Esophagus muscularis mucosa (tissue), 4 donors: Measurements from ENCODE around the gene SLCO3A1. TPM values are rescaled to one million over a fixed set of nuclear protein-coding genes. Genes with fewer than 3 reads are reported as not detected.

ENCODE experiments used
- DNase-seq: peaks from one replicate; pipeline ENCODE4 v3.0.0-alpha.2; 2017; ENCODE audit errors: extremely low spot score
- H3K27ac ChIP-seq, 4 donors: fragments of 200-600 bp; sonication (generic); replicated peaks in 1 of 4; 1 replicate in 3 of 4; 2 replicates in 1 of 4; pipeline ENCODE4 v1.5.1; 2016 to 2019; ENCODE audit warnings: mild to moderate bottlenecking in 1 of 4
- H3K27me3 ChIP-seq, 4 donors: fragments of 200-600 bp; sonication (generic); one replicate each; pipeline versions ENCODE4 v1.5.1 to v1.6.0; 2016 to 2019
- H3K36me3 ChIP-seq, 4 donors: fragments of 200-600 bp; sonication (generic); one replicate each; pipeline ENCODE4 v1.5.1; 2016 to 2019
- H3K4me1 ChIP-seq, 4 donors: fragments of 200-600 bp; sonication (generic); one replicate each; pipeline ENCODE4 v1.5.1; 2016 to 2019
- H3K4me3 ChIP-seq, 4 donors: fragments of 200-600 bp; sonication (generic); 1 replicate in 2 of 4; 2 replicates in 2 of 4; pipeline ENCODE4 v1.5.1; 2016 to 2019; ENCODE audit warnings: mild to moderate bottlenecking in 4 of 4, moderate library complexity in 1 of 4
- H3K9me3 ChIP-seq, 4 donors: fragments of 200-600 bp; sonication (generic); 1 replicate in 3 of 4; 2 replicates in 1 of 4; pipeline ENCODE4 v1.5.1; 2016 to 2019
- EP300 ChIP-seq: sonication (generic); formaldehyde crosslinking; IDR thresholded peaks from one replicate; pipeline ENCODE4 v1.6.1; 2017; ENCODE audit warnings: antibody characterized with exemption
- POLR2A ChIP-seq: fragments of 450-650 bp; IDR thresholded peaks from one replicate; pipeline ENCODE4 v1.6.1; 2017; ENCODE audit warnings: antibody characterized with exemption, moderate library complexity, mild to moderate bottlenecking, low read depth
- POLR2AphosphoS5 ChIP-seq, 2 donors: sonication (generic); formaldehyde crosslinking; IDR thresholded peaks; one replicate each; pipeline ENCODE4 v1.6.1; 2017; ENCODE audit warnings: antibody characterized with exemption in 2 of 2
- WGBS: methylation state at CpG from one replicate; pipeline ENCODE4 v1.1.5; 2018; 5-methylcytosine and 5-hydroxymethylcytosine counted together
- intact Hi-C: fragments of 100-400 bp; cut with DNase I; formaldehyde crosslinking; loops from one replicate; pipeline ENCODE4 v1.15.1; 2023
- total RNA-seq, 4 donors: library from RNA; depleted of rRNA; stranded (reverse); fragments of >200 nt; gene quantifications; one replicate each; pipeline versions ENCODE4 v1.1.0 to v1.2.1, GENCODE V29; 2016
- TF ChIP-seq, protein P1 (sequence below), 3 experiments: fragments of 200-600 bp in 2 of 3; fragments of 450-650 bp in 1 of 3; sonication (generic) in 2 of 3; IDR thresholded peaks; one replicate each; pipeline ENCODE4 v1.5.1; 2017 to 2019; ENCODE audit warnings: antibody characterized with exemption in 3 of 3, mild to moderate bottlenecking in 2 of 3, moderate library complexity in 1 of 3

The SLCO3A1 gene
- total RNA-seq, 4 donors from 2014 or later = 5.6 to 17.5 (median 12.3) TPM

DNA sequence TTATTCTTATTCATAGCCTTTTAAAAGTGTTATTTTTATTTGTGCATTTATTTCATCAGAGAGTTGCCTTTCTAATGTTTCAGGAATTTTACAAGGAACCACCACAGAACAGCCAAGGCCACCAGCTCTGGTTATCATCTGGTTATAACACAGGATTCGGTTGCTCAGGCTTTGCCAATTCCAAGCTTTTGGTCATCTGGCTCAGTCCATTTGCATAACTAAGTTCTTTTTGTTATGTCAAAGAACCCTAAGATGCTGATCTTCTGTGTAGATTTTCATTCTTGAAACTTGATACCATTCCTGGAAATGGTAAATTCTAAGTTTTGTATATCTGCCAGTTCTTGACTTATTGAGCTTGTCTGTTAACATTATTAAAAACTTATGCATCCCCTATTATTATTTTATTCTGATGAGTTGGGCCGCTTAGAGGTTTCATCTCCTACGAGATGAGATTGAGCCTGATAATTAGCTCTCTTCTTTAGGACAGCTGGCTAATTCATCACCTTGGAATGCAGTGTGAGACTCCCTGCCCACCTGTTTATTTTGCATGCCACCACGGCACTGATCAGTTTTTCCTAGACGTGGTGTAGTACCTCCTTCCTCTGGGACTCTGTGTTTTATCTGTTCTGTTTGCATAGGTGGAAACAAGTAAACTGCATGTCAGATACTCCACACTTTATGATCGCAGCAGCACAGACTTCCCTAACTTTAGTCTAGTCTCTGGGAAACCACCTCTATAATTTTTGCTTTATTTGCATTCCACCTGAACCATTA, 264.8 kb downstream of the SLCO3A1 start:
- no peaks in the 10 kb centered on the region for H3K27me3 ChIP-seq
- H3K4me1 ChIP-seq = peaks cover 12 to 24% (median 17%) of the 10 kb centered on the region in 4 donors
- TF ChIP-seq POLR2AphosphoS5 (IDR thresholded peaks at IDR 0.05) (no peak), POLR2A (no peak), EP300 (no peak)
- TF ChIP-seq, protein P1, sequence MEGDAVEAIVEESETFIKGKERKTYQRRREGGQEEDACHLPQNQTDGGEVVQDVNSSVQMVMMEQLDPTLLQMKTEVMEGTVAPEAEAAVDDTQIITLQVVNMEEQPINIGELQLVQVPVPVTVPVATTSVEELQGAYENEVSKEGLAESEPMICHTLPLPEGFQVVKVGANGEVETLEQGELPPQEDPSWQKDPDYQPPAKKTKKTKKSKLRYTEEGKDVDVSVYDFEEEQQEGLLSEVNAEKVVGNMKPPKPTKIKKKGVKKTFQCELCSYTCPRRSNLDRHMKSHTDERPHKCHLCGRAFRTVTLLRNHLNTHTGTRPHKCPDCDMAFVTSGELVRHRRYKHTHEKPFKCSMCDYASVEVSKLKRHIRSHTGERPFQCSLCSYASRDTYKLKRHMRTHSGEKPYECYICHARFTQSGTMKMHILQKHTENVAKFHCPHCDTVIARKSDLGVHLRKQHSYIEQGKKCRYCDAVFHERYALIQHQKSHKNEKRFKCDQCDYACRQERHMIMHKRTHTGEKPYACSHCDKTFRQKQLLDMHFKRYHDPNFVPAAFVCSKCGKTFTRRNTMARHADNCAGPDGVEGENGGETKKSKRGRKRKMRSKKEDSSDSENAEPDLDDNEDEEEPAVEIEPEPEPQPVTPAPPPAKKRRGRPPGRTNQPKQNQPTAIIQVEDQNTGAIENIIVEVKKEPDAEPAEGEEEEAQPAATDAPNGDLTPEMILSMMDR (IDR thresholded peaks at IDR 0.05) = no peak
- intact Hi-C loops = no loop called here
- H3K4me3 ChIP-seq = no peak overlapping the region
- peaks cover 0 to 5% (median 0%) of the 10 kb centered on the region in 4 donors for H3K9me3 ChIP-seq
- H3K36me3 ChIP-seq = peaks cover 0 to 27% (median 19%) of the 10 kb centered on the region in 4 donors
- DNase-seq = no peak
- WGBS = 83% methylated on average over 6 of the region's 6 CpGs
- no peak overlapping the region for H3K27ac ChIP-seq

DNA sequence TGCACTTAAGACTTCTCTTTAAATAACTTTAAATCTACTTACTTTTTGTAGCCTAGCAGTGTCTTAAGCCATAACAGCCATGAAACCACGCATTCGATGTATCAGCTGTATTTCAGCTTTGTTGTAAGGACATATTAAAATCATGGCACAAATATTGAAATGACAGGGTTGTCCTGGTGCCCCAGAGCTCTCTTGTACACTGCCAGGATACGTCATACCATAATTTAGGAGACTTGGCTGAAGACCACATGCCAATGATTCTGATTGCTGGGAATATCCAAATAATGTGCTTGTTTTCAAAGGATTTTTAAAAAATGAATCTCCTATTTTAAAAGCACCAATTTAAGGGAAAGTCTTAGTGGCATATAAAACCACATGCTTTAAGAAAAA, 265.4 kb downstream of the SLCO3A1 start:
- Histone ChIP-seq H3K4me1 (peaks cover 12 to 24% (median 17%) of the 10 kb centered on the region in 4 donors), H3K9me3 (peaks cover 0 to 5% (median 0%) of the 10 kb centered on the region in 4 donors), H3K27ac (no peak overlapping the region), H3K4me3 (no peak overlapping the region), H3K36me3 (peaks cover 0 to 24% (median 19%) of the 10 kb centered on the region in 4 donors), H3K27me3 (no peaks in the 10 kb centered on the region)
- no peak for DNase-seq
- WGBS = 97% methylated on average over 3 of the region's 3 CpGs
- TF ChIP-seq POLR2A (no peak), POLR2AphosphoS5 (IDR thresholded peaks at IDR 0.05) (no peak), EP300 (no peak)
- TF ChIP-seq, protein P1 (IDR thresholded peaks at IDR 0.05) = no peak
- intact Hi-C loops = no loop called here

GRCh38 chr15:92120094-92120795, 266.7 kb downstream of the SLCO3A1 start:
- Histone ChIP-seq H3K9me3 (peaks cover 0 to 5% (median 0%) of the 10 kb centered on the region in 4 donors), H3K36me3 (peaks cover 0 to 27% (median 19%) of the 10 kb centered on the region in 4 donors), H3K27ac (no peak overlapping the region), H3K4me1 (peaks cover 12 to 24% (median 17%) of the 10 kb centered on the region in 4 donors), H3K4me3 (no peak overlapping the region), H3K27me3 (no peaks in the 10 kb centered on the region)
- 83% methylated on average over 5 of the region's 6 CpGs for WGBS
- TF ChIP-seq POLR2AphosphoS5 (IDR thresholded peaks at IDR 0.05) (no peak), EP300 (no peak), POLR2A (no peak)
- TF ChIP-seq, protein P1 (IDR thresholded peaks at IDR 0.05) = no peak
- intact Hi-C loops = no loop called here
- no peak for DNase-seq

- H3K9me3 ChIP-seq = peaks cover 0 to 5% (median 0%) of the 10 kb centered on the region in 4 donors
- H3K4me1 ChIP-seq = peaks cover 12 to 24% (median 17%) of the 10 kb centered on the region in 4 donors
- H3K27me3 ChIP-seq = no peaks in the 10 kb centered on the region
- DNase-seq = no peak
- peaks cover 0 to 34% (median 25%) of the 10 kb centered on the region in 4 donors for H3K36me3 ChIP-seq
- no peak overlapping the region for H3K4me3 ChIP-seq
- intact Hi-C loops = no loop called here
- no peak overlapping the region for H3K27ac ChIP-seq
- TF ChIP-seq POLR2A (no peak), EP300 (no peak), POLR2AphosphoS5 (IDR thresholded peaks at IDR 0.05) (no peak)
- TF ChIP-seq, protein P1 (IDR thresholded peaks at IDR 0.05) = no peak
Measured at GRCh38 chr15:92121047-92121446, 267.5 kb downstream of the SLCO3A1 start.
